ENCODE data around the gene TAS2R16.

The TAS2R16 gene

GRCh38 chr7:123028339-123028738 lies 32.8 kb upstream of the TAS2R16 start:
- ChIA-PET POLR2A (ENCODE audit: low non-redundant PET) (no interaction called here), CTCF (no interaction called here)
- no peak for DNase-seq (ENCODE audit: low spot score)
- H3K27ac ChIP-seq = no peak overlapping the region
- no peak for TF ChIP-seq CTCF (conservative IDR thresholded peaks at IDR 0.05; ENCODE audit: low read depth)

- ChIA-PET CTCF (no interaction called here), POLR2A (ENCODE audit: low non-redundant PET) (no interaction called here)
- no peak for DNase-seq (ENCODE audit: low spot score)
- H3K27ac ChIP-seq = no peak overlapping the region
- no peak for TF ChIP-seq CTCF (conservative IDR thresholded peaks at IDR 0.05; ENCODE audit: low read depth)
These were observed 30.8 kb upstream of the TAS2R16 start for GRCh38 chr7:123026251-123026650.

GRCh38 chr7:123024989-123025758 lies 29.7 kb upstream of the TAS2R16 start:
- no peak overlapping the region for H3K27ac ChIP-seq
- ChIA-PET POLR2A (ENCODE audit: low non-redundant PET) (no interaction called here), CTCF (no interaction called here)
- DNase-seq (ENCODE audit: low spot score) = no peak
- TF ChIP-seq CTCF (conservative IDR thresholded peaks at IDR 0.05; ENCODE audit: low read depth) = no peak

- no peak for TF ChIP-seq CTCF (conservative IDR thresholded peaks at IDR 0.05; ENCODE audit: low read depth)
- no peak overlapping the region for H3K27ac ChIP-seq
- POLR2A ChIA-PET (ENCODE audit: low non-redundant PET) = no interaction called here
- no peak for DNase-seq (ENCODE audit: low spot score)
- CTCF ChIA-PET = no interaction called here
These were observed 27.6 kb upstream of the TAS2R16 start for GRCh38 chr7:123023126-123023525.

GRCh38 chr7:123022576-123022975 lies 27.1 kb upstream of the TAS2R16 start:
- no peak for DNase-seq (ENCODE audit: low spot score)
- no peak overlapping the region for H3K27ac ChIP-seq
- TF ChIP-seq CTCF (conservative IDR thresholded peaks at IDR 0.05; ENCODE audit: low read depth) = no peak
- ChIA-PET CTCF (no interaction called here), POLR2A (ENCODE audit: low non-redundant PET) (no interaction called here)

GRCh38 chr7:123012435-123012834 lies 16.9 kb upstream of the TAS2R16 start:
- DNase-seq (ENCODE audit: low spot score) = no peak
- POLR2A ChIA-PET (ENCODE audit: low non-redundant PET) = no interaction called here
- H3K27ac ChIP-seq = no peak overlapping the region
- CTCF ChIA-PET = no interaction called here
- TF ChIP-seq CTCF (conservative IDR thresholded peaks at IDR 0.05; ENCODE audit: low read depth) = no peak
